Prostate gland (tissue), 2 donors: ENCODE measurements around the gene PAPSS2.

Source experiments
- POLR2AphosphoS5 ChIP-seq: sonication (generic); formaldehyde crosslinking; IDR thresholded peaks from one replicate; pipeline ENCODE4 v1.6.1; 2017; ENCODE audit warnings: antibody characterized with exemption
- TF ChIP-seq, protein P1 (sequence below), 4 experiments: fragments of 200-600 bp in 2 of 4; fragments of 450-650 bp in 2 of 4; sonication (generic) in 2 of 4; IDR thresholded peaks; 1 replicate in 3 of 4; 2 replicates in 1 of 4; pipeline ENCODE4 v1.5.1; 2016 to 2019; ENCODE audit warnings: antibody characterized with exemption in 4 of 4, mild to moderate bottlenecking in 2 of 4, moderate library complexity in 2 of 4

DNA sequence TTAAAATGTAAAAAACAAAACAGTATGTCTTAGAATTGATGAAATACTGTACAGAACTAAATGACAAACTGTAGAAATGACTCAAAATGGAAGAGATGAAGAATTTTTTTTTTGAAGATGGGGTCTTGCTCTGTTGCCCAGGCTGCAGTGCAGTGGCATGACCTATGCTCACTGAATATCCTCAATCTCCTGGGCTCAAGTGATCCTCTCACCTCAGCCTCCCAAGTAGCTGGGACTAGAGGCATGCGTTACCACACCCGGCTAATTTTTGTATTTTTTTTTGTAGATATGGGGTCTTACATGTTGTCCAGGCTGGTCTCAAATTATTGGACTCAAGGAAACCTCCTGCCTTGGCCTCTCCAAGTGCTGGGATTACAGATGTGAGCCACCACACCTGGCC is 121.9 kb downstream of the PAPSS2 start:
- TF ChIP-seq, protein P1, sequence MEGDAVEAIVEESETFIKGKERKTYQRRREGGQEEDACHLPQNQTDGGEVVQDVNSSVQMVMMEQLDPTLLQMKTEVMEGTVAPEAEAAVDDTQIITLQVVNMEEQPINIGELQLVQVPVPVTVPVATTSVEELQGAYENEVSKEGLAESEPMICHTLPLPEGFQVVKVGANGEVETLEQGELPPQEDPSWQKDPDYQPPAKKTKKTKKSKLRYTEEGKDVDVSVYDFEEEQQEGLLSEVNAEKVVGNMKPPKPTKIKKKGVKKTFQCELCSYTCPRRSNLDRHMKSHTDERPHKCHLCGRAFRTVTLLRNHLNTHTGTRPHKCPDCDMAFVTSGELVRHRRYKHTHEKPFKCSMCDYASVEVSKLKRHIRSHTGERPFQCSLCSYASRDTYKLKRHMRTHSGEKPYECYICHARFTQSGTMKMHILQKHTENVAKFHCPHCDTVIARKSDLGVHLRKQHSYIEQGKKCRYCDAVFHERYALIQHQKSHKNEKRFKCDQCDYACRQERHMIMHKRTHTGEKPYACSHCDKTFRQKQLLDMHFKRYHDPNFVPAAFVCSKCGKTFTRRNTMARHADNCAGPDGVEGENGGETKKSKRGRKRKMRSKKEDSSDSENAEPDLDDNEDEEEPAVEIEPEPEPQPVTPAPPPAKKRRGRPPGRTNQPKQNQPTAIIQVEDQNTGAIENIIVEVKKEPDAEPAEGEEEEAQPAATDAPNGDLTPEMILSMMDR (IDR thresholded peaks at IDR 0.05): no peak
- TF ChIP-seq POLR2AphosphoS5: no peak
